Activated B cell treated with CpG ODN at 0.5 μM for 24 hours (primary cell): ENCODE results near the gene SLF1. TPM values are rescaled to one million over a fixed set of nuclear protein-coding genes. Genes with fewer than 3 reads are reported as not detected.

Source experiments
- ATAC-seq: fragments of 200-7000 bp; cut with Tn5 transposase; one replicate; pipeline ENCODE4 v1.10.0; 2021; ENCODE audit warnings: low read depth, mild to moderate bottlenecking, moderate library complexity
- CTCF ChIA-PET: fragments of 350-600 bp; sonication (Branson Sonifier 250); formaldehyde crosslinking; loops from one replicate; lab custom pipeline; 2021; ENCODE audit warnings: antibody characterized with exemption; lab: Charles Lee
- POLR2A ChIA-PET: fragments of 350-600 bp; sonication (Branson Sonifier 250); formaldehyde crosslinking; loops from one replicate; lab custom pipeline; 2021; ENCODE audit warnings: antibody characterized with exemption; lab: Charles Lee
- DNase-seq: peaks from one replicate; pipeline ENCODE4 v3.0.0; 2022
- H3K27ac Mint-ChIP-seq: one replicate; pipeline ENCODE4 v1.8.0; 2020; ENCODE audit warnings: mixed read lengths
- H3K27me3 Mint-ChIP-seq: one replicate; pipeline ENCODE4 v1.8.0; 2021; ENCODE audit warnings: mixed read lengths
- H3K36me3 Mint-ChIP-seq: one replicate; pipeline ENCODE4 v1.8.0; 2021; ENCODE audit warnings: low read depth, mixed read lengths
- H3K4me1 Mint-ChIP-seq: one replicate; pipeline ENCODE4 v1.8.0; 2021; ENCODE audit warnings: mixed read lengths
- H3K4me3 Mint-ChIP-seq: one replicate; pipeline ENCODE4 v1.8.0; 2020; ENCODE audit warnings: mild to moderate bottlenecking, mixed read lengths
- H3K9me3 Mint-ChIP-seq: one replicate; pipeline ENCODE4 v1.8.0; 2020; ENCODE audit warnings: mixed read lengths
- intact Hi-C: fragments of 100-400 bp; cut with micrococcal nuclease; formaldehyde crosslinking; loops from one replicate; pipeline ENCODE4 v1.15.1; 2024
- total RNA-seq: library from RNA; stranded (reverse); gene quantifications from 2 replicates; pipeline ENCODE4 v1.2.3, GENCODE V29; 2022
- TF ChIP-seq, protein P1 (sequence below): fragments of 200-600 bp; IDR thresholded peaks from one replicate; pipeline ENCODE4 v1.8.0; 2022; ENCODE audit warnings: antibody characterized with exemption, mild to moderate bottlenecking

Gene SLF1
- total RNA-seq, 1 donor from 2014 or later: 12.0 TPM

DNA sequence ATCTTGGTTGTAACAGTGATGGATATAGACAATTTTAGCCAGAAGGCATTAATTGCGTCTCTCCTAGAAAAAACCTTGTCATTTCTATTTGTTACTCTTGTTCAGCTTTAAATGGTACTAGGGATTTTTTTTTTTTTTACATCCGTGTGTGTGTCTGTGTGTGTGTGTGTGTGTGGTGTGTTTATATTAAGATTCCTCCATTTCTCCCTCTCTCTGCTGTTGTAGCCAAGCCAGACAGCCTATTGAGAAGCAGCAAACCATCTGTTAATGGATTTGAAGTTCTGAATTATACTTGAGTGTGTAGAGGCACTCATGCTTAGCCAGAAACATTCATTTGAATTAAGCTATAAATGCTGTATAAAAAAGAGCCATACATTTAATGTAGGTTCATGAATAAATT is 72.3 kb downstream of the SLF1 start:
- H3K27me3 Mint-ChIP-seq: no peaks in the 10 kb centered on the region
- ChIA-PET POLR2A (no interaction called here), CTCF (interaction anchor here (0.6 kb wide), 2 partner anchors 160 to 166 kb away, joined by 3 read pairs; no protein-coding TSS in a partner anchor)
- H3K4me3 Mint-ChIP-seq: no peak overlapping the region
- DNase-seq (no peak), ATAC-seq (no peak)
- H3K9me3 Mint-ChIP-seq: no peaks in the 10 kb centered on the region
- H3K27ac Mint-ChIP-seq: no peak overlapping the region
- intact Hi-C loops: loop anchor here (5.0 kb wide), 1 partner anchor 78 kb away; no protein-coding TSS in a partner anchor
- TF ChIP-seq, protein P1, sequence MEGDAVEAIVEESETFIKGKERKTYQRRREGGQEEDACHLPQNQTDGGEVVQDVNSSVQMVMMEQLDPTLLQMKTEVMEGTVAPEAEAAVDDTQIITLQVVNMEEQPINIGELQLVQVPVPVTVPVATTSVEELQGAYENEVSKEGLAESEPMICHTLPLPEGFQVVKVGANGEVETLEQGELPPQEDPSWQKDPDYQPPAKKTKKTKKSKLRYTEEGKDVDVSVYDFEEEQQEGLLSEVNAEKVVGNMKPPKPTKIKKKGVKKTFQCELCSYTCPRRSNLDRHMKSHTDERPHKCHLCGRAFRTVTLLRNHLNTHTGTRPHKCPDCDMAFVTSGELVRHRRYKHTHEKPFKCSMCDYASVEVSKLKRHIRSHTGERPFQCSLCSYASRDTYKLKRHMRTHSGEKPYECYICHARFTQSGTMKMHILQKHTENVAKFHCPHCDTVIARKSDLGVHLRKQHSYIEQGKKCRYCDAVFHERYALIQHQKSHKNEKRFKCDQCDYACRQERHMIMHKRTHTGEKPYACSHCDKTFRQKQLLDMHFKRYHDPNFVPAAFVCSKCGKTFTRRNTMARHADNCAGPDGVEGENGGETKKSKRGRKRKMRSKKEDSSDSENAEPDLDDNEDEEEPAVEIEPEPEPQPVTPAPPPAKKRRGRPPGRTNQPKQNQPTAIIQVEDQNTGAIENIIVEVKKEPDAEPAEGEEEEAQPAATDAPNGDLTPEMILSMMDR: no peak
- no peaks in the 10 kb centered on the region for H3K4me1 Mint-ChIP-seq
- H3K36me3 Mint-ChIP-seq: peaks cover 49% of the 10 kb centered on the region

GRCh38 chr5:94691291-94691690 is 72.8 kb downstream of the SLF1 start:
- no peak overlapping the region for H3K27ac Mint-ChIP-seq
- peaks cover 47% of the 10 kb centered on the region for H3K36me3 Mint-ChIP-seq
- DNase-seq (no peak), ATAC-seq (no peak)
- intact Hi-C loops: loop anchor here (5.0 kb wide), 1 partner anchor 79 kb away; no protein-coding TSS in a partner anchor
- H3K4me1 Mint-ChIP-seq: no peaks in the 10 kb centered on the region
- CTCF ChIA-PET: interaction anchor here (0.6 kb wide), 1 partner anchor 166 kb away, joined by 3 read pairs; no protein-coding TSS in a partner anchor
- H3K9me3 Mint-ChIP-seq: no peaks in the 10 kb centered on the region
- H3K4me3 Mint-ChIP-seq: no peak overlapping the region
- TF ChIP-seq, protein P1: no peak
- H3K27me3 Mint-ChIP-seq: no peaks in the 10 kb centered on the region
- POLR2A ChIA-PET: no interaction called here

- POLR2A ChIA-PET: no interaction called here
- CTCF ChIA-PET: interaction anchor here (1.0 kb wide), 1 partner anchor 80 kb away, joined by 3 read pairs; no protein-coding TSS in a partner anchor
- ATAC-seq: no peak
- Mint-ChIP-seq H3K36me3 (peaks cover 45% of the 10 kb centered on the region), H3K4me3 (no peak overlapping the region), H3K27me3 (no peaks in the 10 kb centered on the region), H3K4me1 (no peaks in the 10 kb centered on the region), H3K9me3 (no peaks in the 10 kb centered on the region), H3K27ac (no peak overlapping the region)
- no peak for DNase-seq
- intact Hi-C loops: loop anchor here (5.0 kb wide), 1 partner anchor 80 kb away; no protein-coding TSS in a partner anchor
- TF ChIP-seq, protein P1: no peak
These were observed 73.5 kb downstream of the SLF1 start for GRCh38 chr5:94691949-94692348.

DNA sequence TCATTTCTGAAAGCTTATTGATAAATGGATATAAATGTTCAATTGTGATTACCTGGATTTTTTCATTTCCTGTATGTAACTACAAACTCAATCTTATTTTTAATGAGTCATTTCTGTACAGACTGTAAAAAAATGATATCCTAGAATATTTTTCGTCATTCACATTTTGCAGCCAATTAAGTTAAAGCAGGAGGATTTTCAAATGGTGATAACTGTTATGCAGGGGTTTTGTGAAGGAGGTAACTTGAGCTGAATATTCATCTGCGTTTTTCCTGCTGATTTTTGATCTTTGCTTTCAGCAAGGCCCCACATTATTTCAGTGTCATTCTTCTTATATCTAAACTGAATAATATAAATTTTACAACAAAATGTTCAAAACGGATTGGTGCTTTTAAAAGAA is 74.1 kb downstream of the SLF1 start:
- TF ChIP-seq, protein P1: no peak
- H3K9me3 Mint-ChIP-seq: no peaks in the 10 kb centered on the region
- no peak for ATAC-seq
- ChIA-PET CTCF (interaction anchor here (0.7 to 1.0 kb wide), 2 partner anchors 45 to 81 kb away, joined by 3 read pairs; no protein-coding TSS in a partner anchor), POLR2A (no interaction called here)
- H3K27me3 Mint-ChIP-seq: no peaks in the 10 kb centered on the region
- H3K4me1 Mint-ChIP-seq: no peaks in the 10 kb centered on the region
- H3K36me3 Mint-ChIP-seq: peaks cover 40% of the 10 kb centered on the region
- H3K27ac Mint-ChIP-seq: no peak overlapping the region
- intact Hi-C loops: loop anchor here (5.0 kb wide), 1 partner anchor 80 kb away; no protein-coding TSS in a partner anchor
- DNase-seq: no peak
- H3K4me3 Mint-ChIP-seq: no peak overlapping the region

DNA sequence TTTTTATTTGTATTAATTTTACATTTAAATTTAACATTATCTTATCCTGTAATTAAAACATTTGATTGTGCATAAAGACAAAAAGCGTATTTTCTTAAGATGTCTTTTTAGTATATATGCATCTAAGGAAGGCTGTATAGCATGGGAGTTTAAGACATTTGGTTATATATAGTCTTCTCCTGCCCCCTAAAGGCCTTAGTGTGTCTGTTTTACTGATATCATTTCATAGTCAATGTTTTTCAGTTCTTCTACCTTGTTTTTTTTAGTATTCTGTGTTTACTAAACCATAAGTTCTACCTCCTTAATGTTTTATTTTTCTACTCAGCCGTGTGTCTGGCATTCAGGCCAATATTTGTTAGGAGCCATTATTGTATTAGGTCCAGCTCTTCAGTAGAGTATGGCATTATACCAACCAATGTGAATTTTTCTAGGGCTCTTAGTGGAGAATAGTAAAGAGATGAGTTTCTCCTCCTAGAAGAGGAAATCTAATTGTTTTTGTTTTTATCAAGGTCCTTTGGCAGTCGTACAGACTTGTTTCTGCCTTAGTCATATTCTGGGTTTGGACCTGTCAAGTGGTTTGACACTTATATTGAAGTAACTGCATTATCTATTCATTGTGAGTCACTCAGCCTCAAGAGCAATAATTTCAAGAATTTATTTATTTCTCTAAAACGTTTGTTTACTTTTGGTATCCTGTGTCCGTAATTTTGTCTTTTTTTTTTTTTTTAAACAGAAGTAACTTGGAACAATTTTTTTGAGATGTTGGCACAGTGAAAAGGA is 74.8 kb downstream of the SLF1 start:
- POLR2A ChIA-PET: no interaction called here
- CTCF ChIA-PET: interaction anchor here (0.7 to 1.0 kb wide), 2 partner anchors 45 to 82 kb away, joined by 3 read pairs; no protein-coding TSS in a partner anchor
- DNase-seq: no peak

More for the DNA sequence above, 74.8 kb downstream of the SLF1 start:
- no peaks in the 10 kb centered on the region for H3K4me1 Mint-ChIP-seq
- TF ChIP-seq, protein P1: no peak
- H3K36me3 Mint-ChIP-seq: peaks cover 42% of the 10 kb centered on the region
- ATAC-seq: peak; percentile 31
- no peaks in the 10 kb centered on the region for H3K27me3 Mint-ChIP-seq
- no peak overlapping the region for H3K4me3 Mint-ChIP-seq
- no peak overlapping the region for H3K27ac Mint-ChIP-seq
- intact Hi-C loops: loop anchor here (1.0 to 5.0 kb wide), 2 partner anchors 81 to 168 kb away; no protein-coding TSS in a partner anchor
- no peaks in the 10 kb centered on the region for H3K9me3 Mint-ChIP-seq
